Keratinocyte (primary cell): ENCODE data around the gene CDKAL1. TPM values are rescaled to one million over a fixed set of nuclear protein-coding genes. Genes with fewer than 3 reads are reported as not detected.

Experiments used
- DNase-seq: peaks from one replicate; pipeline ENCODE4 v3.0.0-alpha.2; 2011; ENCODE audit warnings: low read depth, missing footprints, low spot score
- FAIRE-seq: peaks from 2 replicates; lab custom pipeline; 2011; peaks lifted over from hg19 to GRCh38; lab: Jason Lieb, UNC
- H2AFZ ChIP-seq: 2 replicates; pipeline ENCODE4 v1.6.0; 2012; ENCODE audit warnings: low read length, control low read depth, inconsistent platforms; ENCODE audit not compliant: control insufficient read depth
- H3K27ac ChIP-seq: 2 replicates; pipeline ENCODE4 v1.5.1; 2011; ENCODE audit warnings: low read length; ENCODE audit not compliant: control insufficient read depth, insufficient read depth
- H3K27me3 ChIP-seq: 3 replicates; pipeline ENCODE4 v1.6.0; 2011; ENCODE audit warnings: low read length; ENCODE audit not compliant: control insufficient read depth, insufficient read depth; ENCODE audit errors: extremely low read depth
- H3K36me3 ChIP-seq, 2 experiments: 2 replicates in 1 of 2; 3 replicates in 1 of 2; pipeline ENCODE4 v1.5.1; 2011; ENCODE audit warnings: low read length in 2 of 2, mild to moderate bottlenecking in 1 of 2; ENCODE audit not compliant: control insufficient read depth in 2 of 2, insufficient read depth in 2 of 2; ENCODE audit errors: extremely low read depth in 1 of 2
- H3K4me1 ChIP-seq: 3 replicates; pipeline ENCODE4 v1.5.1; 2011; ENCODE audit warnings: low read length; ENCODE audit not compliant: control insufficient read depth, insufficient read depth; ENCODE audit errors: extremely low read depth
- H3K4me2 ChIP-seq: 3 replicates; pipeline ENCODE4 v1.6.0; 2011; ENCODE audit warnings: low read depth, low read length; ENCODE audit not compliant: control insufficient read depth, insufficient read depth; ENCODE audit errors: extremely low read depth
- H3K4me3 ChIP-seq, 3 experiments: fragments of 200-600 bp in 1 of 3; sonication (generic) in 1 of 3; 2 replicates in 2 of 3; 3 replicates in 1 of 3; pipeline ENCODE4 v1.5.1; 2011 to 2016; ENCODE audit warnings: low read length in 3 of 3, mild to moderate bottlenecking in 3 of 3, control low read depth in 2 of 3, inconsistent platforms in 1 of 3, low read depth in 1 of 3, mixed read lengths in 1 of 3, mixed run types in 1 of 3, moderate library complexity in 1 of 3; ENCODE audit not compliant: control insufficient read depth in 2 of 3, insufficient read depth in 2 of 3; ENCODE audit errors: extremely low read depth in 1 of 3
- H3K79me2 ChIP-seq: 2 replicates; pipeline ENCODE4 v1.6.0; 2012; ENCODE audit warnings: low read length; ENCODE audit not compliant: control insufficient read depth, insufficient read depth
- H3K9ac ChIP-seq: 3 replicates; pipeline ENCODE4 v1.6.0; 2011; ENCODE audit warnings: low read length; ENCODE audit not compliant: control insufficient read depth, insufficient read depth; ENCODE audit errors: extremely low read depth
- H3K9me1 ChIP-seq: 3 replicates; pipeline ENCODE4 v1.6.0; 2011; ENCODE audit warnings: low read length; ENCODE audit not compliant: control insufficient read depth, insufficient read depth; ENCODE audit errors: extremely low read depth
- H3K9me3 ChIP-seq: 2 replicates; pipeline ENCODE4 v1.5.1; 2012; ENCODE audit warnings: low read depth, low read length; ENCODE audit not compliant: control insufficient read depth
- H4K20me1 ChIP-seq: 3 replicates; pipeline ENCODE4 v1.6.0; 2011; ENCODE audit warnings: low read length; ENCODE audit not compliant: control insufficient read depth, insufficient read depth; ENCODE audit errors: extremely low read depth
- CTCF ChIP-seq, 3 experiments: IDR thresholded peaks in 1 of 3; conservative IDR thresholded peaks in 1 of 3; optimal IDR thresholded peaks in 1 of 3; 2 replicates in 2 of 3; 3 replicates in 1 of 3; pipeline versions ENCODE3 to v1.5.1; 2011; ENCODE audit warnings: low read length in 3 of 3, mild to moderate bottlenecking in 3 of 3, moderate library complexity in 2 of 3, control low read depth in 1 of 3, inconsistent platforms in 1 of 3; ENCODE audit not compliant: insufficient read depth in 2 of 3; ENCODE audit errors: extremely low read depth in 1 of 3
- EZH2 ChIP-seq: IDR thresholded peaks from one replicate; pipeline ENCODE4 v1.6.1; 2012; ENCODE audit warnings: inconsistent platforms, mild to moderate bottlenecking, low read length, moderate library complexity
- dilution Hi-C: fragments of 300-500 bp; cut with MboI; formaldehyde crosslinking; loops from one replicate; pipeline ENCODE4 v1.7.0; 2020; ENCODE audit warnings: low sequenced_read_pairs; ENCODE audit not compliant: extremely low pct_ligation_motif_present
- polyA plus RNA-seq, 5 experiments: library from polyadenylated mRNA; depleted of rRNA in 3 of 5; stranded (reverse) in 3 of 5; stranded (forward) in 1 of 5; unstranded in 1 of 5; fragments of >200 nt; gene quantifications; 1 replicate in 1 of 5; 2 replicates in 3 of 5; 3 replicates in 1 of 5; pipeline versions ENCODE4 v1.2.1 to v1.2.3, GENCODE V29; 2011 to 2012; ENCODE audit warnings: missing spikeins in 2 of 5, low read depth in 1 of 5, low replicate concordance in 1 of 5

The CDKAL1 gene
- polyA plus RNA-seq, 1 donor (not counting 4 experiments of a cell fraction or from before 2014, with no cell fraction given) = 5.6 TPM

GRCh38 chr6:20686142-20686541 lies 151.9 kb downstream of the CDKAL1 start:
- Histone ChIP-seq H2AFZ (no peak overlapping the region), H3K27ac (no peak overlapping the region), H3K4me3 (no peak overlapping the region), H3K4me1 (peaks cover 8% of the 10 kb centered on the region), H3K27me3 (no peaks in the 10 kb centered on the region), H3K9me1 (no peaks in the 10 kb centered on the region), H3K36me3 (no peaks in the 10 kb centered on the region), H4K20me1 (no peaks in the 10 kb centered on the region), H3K9ac (no peak overlapping the region), H3K4me2 (no peak overlapping the region), H3K79me2 (no peaks in the 10 kb centered on the region), H3K9me3 (no peaks in the 10 kb centered on the region)
- DNase-seq = no peak
- FAIRE-seq = no peak
- dilution Hi-C loops = no loop called here
- no peak for TF ChIP-seq CTCF (optimal IDR thresholded peaks at IDR 0.05 in 1 of 3, IDR thresholded peaks at IDR 0.05 in 1 of 3, conservative IDR thresholded peaks at IDR 0.05 in 1 of 3; ENCODE audit: extremely low read depth in 1 of 3, insufficient read depth in 2 of 3, low read length in 3 of 3)
- no peak for TF ChIP-seq EZH2

GRCh38 chr6:20687494-20687893 lies 153.2 kb downstream of the CDKAL1 start:
- dilution Hi-C loops = no loop called here
- H3K4me2 ChIP-seq = no peak overlapping the region
- H3K9me3 ChIP-seq = no peaks in the 10 kb centered on the region
- no peak for FAIRE-seq
- H3K27me3 ChIP-seq = no peaks in the 10 kb centered on the region
- no peak overlapping the region for H3K4me3 ChIP-seq
- H3K79me2 ChIP-seq = no peaks in the 10 kb centered on the region
- DNase-seq = no peak
- no peaks in the 10 kb centered on the region for H3K9me1 ChIP-seq
- no peaks in the 10 kb centered on the region for H3K36me3 ChIP-seq
- TF ChIP-seq CTCF (optimal IDR thresholded peaks at IDR 0.05 in 1 of 3, IDR thresholded peaks at IDR 0.05 in 1 of 3, conservative IDR thresholded peaks at IDR 0.05 in 1 of 3; ENCODE audit: extremely low read depth in 1 of 3, insufficient read depth in 2 of 3, low read length in 3 of 3) (no peak), EZH2 (no peak)
- no peak overlapping the region for H2AFZ ChIP-seq
- no peak overlapping the region for H3K27ac ChIP-seq
- H4K20me1 ChIP-seq = no peaks in the 10 kb centered on the region
- no peak overlapping the region for H3K9ac ChIP-seq
- H3K4me1 ChIP-seq = peaks cover 8% of the 10 kb centered on the region
